Astrocyte of the cerebellum (primary cell): ENCODE measurements around the gene AMIGO3.

Experiments
- DNase-seq: peaks from one replicate; pipeline ENCODE4 v3.0.0-alpha.2; 2011; ENCODE audit warnings: low read depth
- H3K4me3 ChIP-seq: 2 replicates; pipeline ENCODE4 v1.5.1; 2011; ENCODE audit warnings: mild to moderate bottlenecking, low read depth, low read length, moderate library complexity
- CTCF ChIP-seq: IDR thresholded peaks from 2 replicates; pipeline ENCODE4 v1.5.1; 2012; ENCODE audit warnings: low read length, low read depth, moderate library complexity, mild to moderate bottlenecking; ENCODE audit errors: missing control alignments
- in situ Hi-C: cut with HindIII; loops from 2 replicates; pipeline ENCODE4 v1.10.0; 2017; ENCODE audit warnings: low sequenced_read_pairs

The AMIGO3 gene

GRCh38 chr3:49719214-49719884 lies at the start of gene AMIGO3:
Gene AMIGO3, minus strand, starts transcription at chr3:49719684. Its CDS starts 219 bp downstream, at chr3:49719465.
- TF ChIP-seq CTCF, result peak; percentile 42
- DNase-seq, result peak; percentile 70
- peak within 1 kb of the TSS; percentile 39 for H3K4me3 ChIP-seq
- in situ Hi-C loops, result no loop called here

- TF ChIP-seq CTCF, result no peak
- no peak for DNase-seq
- in situ Hi-C loops, result no loop called here
- no peak overlapping the region for H3K4me3 ChIP-seq
These were observed 44.5 kb upstream of the AMIGO3 start for GRCh38 chr3:49763981-49764380.

GRCh38 chr3:49761661-49762060 lies 42.2 kb upstream of the AMIGO3 start:
- no peak for DNase-seq
- in situ Hi-C loops, result no loop called here
- no peak for TF ChIP-seq CTCF
- no peak overlapping the region for H3K4me3 ChIP-seq

GRCh38 chr3:49759226-49759625 lies 39.7 kb upstream of the AMIGO3 start:
- no peak overlapping the region for H3K4me3 ChIP-seq
- TF ChIP-seq CTCF, result no peak
- in situ Hi-C loops, result no loop called here
- DNase-seq, result no peak

- in situ Hi-C loops, result no loop called here
- no peak overlapping the region for H3K4me3 ChIP-seq
- DNase-seq, result no peak
- no peak for TF ChIP-seq CTCF
These were observed 37.7 kb upstream of the AMIGO3 start for GRCh38 chr3:49757197-49757596.

- in situ Hi-C loops, result no loop called here
- TF ChIP-seq CTCF, result no peak
- DNase-seq, result no peak
- H3K4me3 ChIP-seq, result no peak overlapping the region
These were observed 36.6 kb upstream of the AMIGO3 start for GRCh38 chr3:49756036-49756435.
